ENCODE data around the gene TANC1. TPM values are rescaled to one million over a fixed set of nuclear protein-coding genes. Genes with fewer than 3 reads are reported as not detected.

The TANC1 gene
- polyA plus RNA-seq, 1 donor (not counting 4 experiments of a cell fraction or from before 2014, with no cell fraction given): 33.5 TPM

- H3K36me3 ChIP-seq (ENCODE audit: control insufficient read depth in 2 of 2, extremely low read depth in 1 of 2, insufficient read depth in 2 of 2, low read length in 2 of 2): peaks cover 27 to 34% of the 10 kb centered on the region in 2 experiments
These were observed 210.7 kb downstream of the TANC1 start for GRCh38 chr2:159179096-159179495.

GRCh38 chr2:159179696-159180095 is 211.3 kb downstream of the TANC1 start:
- H3K4me2 ChIP-seq (ENCODE audit: control insufficient read depth, extremely low read depth, insufficient read depth, low read depth, low read length): no peak overlapping the region
- H2AFZ ChIP-seq (ENCODE audit: control insufficient read depth, low read length): no peak overlapping the region
- no peaks in the 10 kb centered on the region for H3K9me3 ChIP-seq (ENCODE audit: control insufficient read depth, low read depth, low read length)
- H4K20me1 ChIP-seq (ENCODE audit: control insufficient read depth, extremely low read depth, insufficient read depth, low read length): no peaks in the 10 kb centered on the region
- H3K36me3 ChIP-seq (ENCODE audit: control insufficient read depth in 2 of 2, extremely low read depth in 1 of 2, insufficient read depth in 2 of 2, low read length in 2 of 2): peaks cover 28 to 34% of the 10 kb centered on the region in 2 experiments
- no peak for TF ChIP-seq EZH2 (IDR thresholded peaks at IDR 0.05; ENCODE audit: low read length)
- no peak for TF ChIP-seq CTCF (optimal IDR thresholded peaks at IDR 0.05 in 1 of 3, IDR thresholded peaks at IDR 0.05 in 1 of 3, conservative IDR thresholded peaks at IDR 0.05 in 1 of 3; ENCODE audit: extremely low read depth in 1 of 3, insufficient read depth in 2 of 3, low read length in 3 of 3)
- no peak overlapping the region for H3K4me3 ChIP-seq (ENCODE audit: control insufficient read depth in 2 of 3, extremely low read depth in 1 of 3, insufficient read depth in 2 of 3, low read depth in 1 of 3, low read length in 3 of 3)
- H3K4me1 ChIP-seq (ENCODE audit: control insufficient read depth, extremely low read depth, insufficient read depth, low read length): no peaks in the 10 kb centered on the region
- H3K9ac ChIP-seq (ENCODE audit: control insufficient read depth, extremely low read depth, insufficient read depth, low read length): no peak overlapping the region
- peaks cover 9% of the 10 kb centered on the region for H3K79me2 ChIP-seq (ENCODE audit: control insufficient read depth, insufficient read depth, low read length)
- no peaks in the 10 kb centered on the region for H3K9me1 ChIP-seq (ENCODE audit: control insufficient read depth, extremely low read depth, insufficient read depth, low read length)
- FAIRE-seq: no peak
- dilution Hi-C loops (cut with MboI; ENCODE audit: extremely low pct_ligation_motif_present, low sequenced_read_pairs): no loop called here
- no peak overlapping the region for H3K27ac ChIP-seq (ENCODE audit: control insufficient read depth, insufficient read depth, low read length)
- H3K27me3 ChIP-seq (ENCODE audit: control insufficient read depth, extremely low read depth, insufficient read depth, low read length): no peaks in the 10 kb centered on the region
- no peak for DNase-seq (ENCODE audit: low read depth, low spot score)

More at GRCh38 chr2:159179096-159179495, 210.7 kb downstream of the TANC1 start:
- H3K27me3 ChIP-seq (ENCODE audit: control insufficient read depth, extremely low read depth, insufficient read depth, low read length): no peaks in the 10 kb centered on the region
- TF ChIP-seq CTCF (optimal IDR thresholded peaks at IDR 0.05 in 1 of 3, IDR thresholded peaks at IDR 0.05 in 1 of 3, conservative IDR thresholded peaks at IDR 0.05 in 1 of 3; ENCODE audit: extremely low read depth in 1 of 3, insufficient read depth in 2 of 3, low read length in 3 of 3) (no peak), EZH2 (IDR thresholded peaks at IDR 0.05; ENCODE audit: low read length) (no peak)
- no peaks in the 10 kb centered on the region for H3K9me3 ChIP-seq (ENCODE audit: control insufficient read depth, low read depth, low read length)
- H3K4me3 ChIP-seq (ENCODE audit: control insufficient read depth in 2 of 3, extremely low read depth in 1 of 3, insufficient read depth in 2 of 3, low read depth in 1 of 3, low read length in 3 of 3): no peak overlapping the region
- H3K4me1 ChIP-seq (ENCODE audit: control insufficient read depth, extremely low read depth, insufficient read depth, low read length): no peaks in the 10 kb centered on the region
- H3K79me2 ChIP-seq (ENCODE audit: control insufficient read depth, insufficient read depth, low read length): peaks cover 7% of the 10 kb centered on the region
- no peak overlapping the region for H2AFZ ChIP-seq (ENCODE audit: control insufficient read depth, low read length)
- no peak overlapping the region for H3K9ac ChIP-seq (ENCODE audit: control insufficient read depth, extremely low read depth, insufficient read depth, low read length)
- H4K20me1 ChIP-seq (ENCODE audit: control insufficient read depth, extremely low read depth, insufficient read depth, low read length): no peaks in the 10 kb centered on the region
- dilution Hi-C loops (cut with MboI; ENCODE audit: extremely low pct_ligation_motif_present, low sequenced_read_pairs): no loop called here
- H3K9me1 ChIP-seq (ENCODE audit: control insufficient read depth, extremely low read depth, insufficient read depth, low read length): no peaks in the 10 kb centered on the region
- DNase-seq (ENCODE audit: low read depth, low spot score) (no peak), FAIRE-seq (no peak)
- H3K4me2 ChIP-seq (ENCODE audit: control insufficient read depth, extremely low read depth, insufficient read depth, low read depth, low read length): no peak overlapping the region
- no peak overlapping the region for H3K27ac ChIP-seq (ENCODE audit: control insufficient read depth, insufficient read depth, low read length)
